Measurements from ENCODE around the gene CEACAM3. TPM values are rescaled to one million over a fixed set of nuclear protein-coding genes. Genes with fewer than 3 reads are reported as not detected.

CEACAM3 gene
- total and polyA plus RNA-seq, 8 donors = 0.12 to 8.6 (median 0.38) TPM; not detected in 3

GRCh38 chr19:41801031-41801430 is 4.6 kb downstream of the CEACAM3 start:
- ATAC-seq (no peak), DNase-seq (no peak)
- no peak overlapping the region for H3K4me3 ChIP-seq
- intact Hi-C loops (cut with DNase I) = no loop called here
- H3K36me3 ChIP-seq = no peaks in the 10 kb centered on the region
- H3K9me3 ChIP-seq = no peaks in the 10 kb centered on the region
- TF ChIP-seq CTCF (IDR thresholded peaks at IDR 0.05) = no peak
- peaks cover 0 to 6% of the 10 kb centered on the region in 2 donors for H3K27me3 ChIP-seq
- peak overlapping the region in 1 of 2 donors; percentile 88 for H3K27ac ChIP-seq
- peaks cover 0 to 84% of the 10 kb centered on the region in 2 donors for H3K4me1 ChIP-seq

- DNase-seq = no peak
- Histone ChIP-seq H3K36me3 (no peaks in the 10 kb centered on the region), H3K9me3 (no peaks in the 10 kb centered on the region), H3K4me1 (peaks cover 0 to 80% of the 10 kb centered on the region in 2 donors), H3K4me3 (no peak overlapping the region), H3K27me3 (peaks cover 0 to 6% of the 10 kb centered on the region in 2 donors), H3K27ac (peak overlapping the region in 1 of 2 donors; percentile 88)
- TF ChIP-seq CTCF (IDR thresholded peaks at IDR 0.05) = no peak
- peak; percentile 65 for ATAC-seq
- intact Hi-C loops (cut with DNase I) = no loop called here
Observed at GRCh38 chr19:41801792-41802211, 5.4 kb downstream of the CEACAM3 start.

GRCh38 chr19:41802770-41803169 is 6.4 kb downstream of the CEACAM3 start:
- intact Hi-C loops (cut with DNase I) = no loop called here
- H3K9me3 ChIP-seq = no peaks in the 10 kb centered on the region
- no peak for ATAC-seq
- no peak for TF ChIP-seq CTCF (IDR thresholded peaks at IDR 0.05)
- no peak overlapping the region for H3K4me3 ChIP-seq
- peak overlapping the region in 1 of 2 donors; percentile 88 for H3K27ac ChIP-seq
- DNase-seq = no peak
- H3K27me3 ChIP-seq = peaks cover 0 to 6% of the 10 kb centered on the region in 2 donors
- no peaks in the 10 kb centered on the region for H3K36me3 ChIP-seq
- H3K4me1 ChIP-seq = peaks cover 0 to 71% of the 10 kb centered on the region in 2 donors

- Histone ChIP-seq H3K4me3 (no peak overlapping the region), H3K9me3 (no peaks in the 10 kb centered on the region), H3K27ac (peak overlapping the region in 1 of 2 donors; percentile 73), H3K4me1 (peaks cover 0 to 71% of the 10 kb centered on the region in 2 donors), H3K36me3 (no peaks in the 10 kb centered on the region), H3K27me3 (no peaks in the 10 kb centered on the region)
- ATAC-seq (no peak), DNase-seq (no peak)
- intact Hi-C loops (cut with DNase I) = no loop called here
- TF ChIP-seq CTCF (IDR thresholded peaks at IDR 0.05) = no peak
Observed at GRCh38 chr19:41804336-41804735, 7.9 kb downstream of the CEACAM3 start.

GRCh38 chr19:41807176-41807575 is 10.8 kb downstream of the CEACAM3 start:
- intact Hi-C loops (cut with DNase I) = no loop called here
- Histone ChIP-seq H3K9me3 (no peaks in the 10 kb centered on the region), H3K4me1 (peaks cover 0 to 71% of the 10 kb centered on the region in 2 donors), H3K36me3 (no peaks in the 10 kb centered on the region), H3K27me3 (peaks cover 0 to 14% of the 10 kb centered on the region in 2 donors), H3K27ac (peak overlapping the region in 1 of 2 donors; percentile 95), H3K4me3 (no peak overlapping the region)
- no peak for DNase-seq
- no peak for TF ChIP-seq CTCF (IDR thresholded peaks at IDR 0.05)
- no peak for ATAC-seq
